Naive B cell (primary cell): ENCODE results near the gene MUC4. TPM values are rescaled to one million over a fixed set of nuclear protein-coding genes. Genes with fewer than 3 reads are reported as not detected.
A peak's percentile ranks its signal among the peaks of the same experiment; 100 is the strongest.
"Not testable (repeated sequence)": the region's sequence is repeated elsewhere in the genome, so short reads cannot be mapped to it uniquely, and the experiment has no call there.

ENCODE experiments used
- ATAC-seq, 2 donors: fragments of 150-1000 bp; cut with Tn5 transposase; 2 replicates each; pipeline ENCODE4 v1.10.0; 2021; ENCODE audit warnings: low read depth in 2 of 2, mild to moderate bottlenecking in 2 of 2, moderate library complexity in 2 of 2
- DNase-seq: peaks from one replicate; pipeline ENCODE4 v3.0.0; 2022
- H3K27ac Mint-ChIP-seq, 6 donors: one replicate each; pipeline ENCODE4 v1.8.0; 2020 to 2022; ENCODE audit warnings: mild to moderate bottlenecking in 6 of 6, mixed read lengths in 6 of 6, moderate library complexity in 5 of 6, inconsistent platforms in 2 of 6
- H3K27me3 Mint-ChIP-seq, 3 donors: one replicate each; pipeline ENCODE4 v1.8.0; 2021 to 2022; ENCODE audit warnings: mixed read lengths in 3 of 3, mild to moderate bottlenecking in 1 of 3
- H3K36me3 Mint-ChIP-seq, 2 donors: one replicate each; pipeline ENCODE4 v1.8.0; 2020 to 2022; ENCODE audit warnings: mixed read lengths in 2 of 2, inconsistent platforms in 1 of 2, mild to moderate bottlenecking in 1 of 2
- H3K4me1 Mint-ChIP-seq, 3 donors: one replicate each; pipeline ENCODE4 v1.8.0; 2020 to 2022; ENCODE audit warnings: mixed read lengths in 3 of 3, inconsistent platforms in 1 of 3, mild to moderate bottlenecking in 1 of 3, moderate library complexity in 1 of 3
- H3K4me3 Mint-ChIP-seq, 8 donors: one replicate each; pipeline ENCODE4 v1.8.0; 2020 to 2022; ENCODE audit warnings: mild to moderate bottlenecking in 8 of 8, mixed read lengths in 8 of 8, moderate library complexity in 8 of 8, inconsistent platforms in 2 of 8
- H3K9me3 Mint-ChIP-seq, 7 donors: one replicate each; pipeline ENCODE4 v1.8.0; 2020 to 2022; ENCODE audit warnings: mixed read lengths in 7 of 7, mild to moderate bottlenecking in 5 of 7, inconsistent platforms in 2 of 7, moderate library complexity in 1 of 7
- polyA plus RNA-seq, 6 donors: library from polyadenylated mRNA; unstranded; fragments of 300-500 nt; fragmentation: Illumina TruSeq; gene quantifications; one replicate each; pipeline ENCODE4 v1.2.3, GENCODE V29; 2021; ENCODE audit warnings: low read depth in 6 of 6

Gene MUC4
- polyA plus RNA-seq, 6 donors from 2014 or later: 0.03 to 0.19 (median 0.07) TPM; not detected in 1

GRCh38 chr3:195825191-195825588, 13.5 kb upstream of the MUC4 start:
- Mint-ChIP-seq H3K9me3 (no peaks in the 10 kb centered on the region), H3K4me3 (no peak overlapping the region), H3K4me1 (no peaks in the 10 kb centered on the region), H3K27ac (no peak overlapping the region), H3K36me3 (no peaks in the 10 kb centered on the region), H3K27me3 (peaks cover 4 to 24% (median 20%) of the 10 kb centered on the region in 3 donors)
- ATAC-seq (no peak), DNase-seq (no peak)

DNA sequence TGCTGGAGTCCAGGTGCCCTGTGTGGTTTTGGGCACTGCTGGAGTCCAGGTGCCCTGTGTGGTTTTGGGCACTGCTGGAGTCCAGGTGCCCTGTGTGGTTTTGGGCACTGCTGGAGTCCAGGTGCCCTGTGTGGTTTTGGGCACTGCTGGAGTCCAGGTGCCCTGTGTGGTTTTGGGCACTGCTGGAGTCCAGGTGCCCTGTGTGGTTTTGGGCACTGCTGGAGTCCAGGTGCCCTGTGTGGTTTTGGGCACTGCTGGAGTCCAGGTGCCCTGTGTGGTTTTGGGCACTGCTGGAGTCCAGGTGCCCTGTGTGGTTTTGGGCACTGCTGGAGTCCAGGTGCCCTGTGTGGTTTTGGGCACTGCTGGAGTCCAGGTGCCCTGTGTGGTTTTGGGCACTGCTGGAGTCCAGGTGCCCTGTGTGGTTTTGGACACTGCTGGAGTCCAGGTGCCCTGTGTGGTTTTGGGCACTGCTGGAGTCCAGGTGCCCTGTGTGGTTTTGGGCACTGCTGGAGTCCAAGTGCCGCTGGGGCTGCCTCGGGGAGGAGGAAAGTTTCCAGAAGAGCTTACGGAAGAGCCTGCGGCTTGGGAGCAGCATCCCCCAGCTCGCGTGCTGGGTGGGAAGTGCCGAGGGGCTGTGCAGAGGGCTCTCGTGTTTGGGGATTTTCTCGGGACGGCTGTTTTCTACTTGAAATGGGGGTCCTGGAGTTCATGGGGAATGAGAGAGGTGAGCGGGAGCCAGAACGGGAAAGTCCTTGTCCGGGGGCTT, 12.9 kb upstream of the MUC4 start:
- not testable (repeated sequence) for H3K27ac Mint-ChIP-seq, H3K9me3 Mint-ChIP-seq, H3K36me3 Mint-ChIP-seq, ATAC-seq, DNase-seq, H3K4me3 Mint-ChIP-seq, H3K4me1 Mint-ChIP-seq
- peaks cover 4 to 24% (median 20%) of the 10 kb centered on the region in 3 donors for H3K27me3 Mint-ChIP-seq

GRCh38 chr3:195823999-195824398, 12.3 kb upstream of the MUC4 start:
- ATAC-seq (no peak), DNase-seq (no peak)
- Mint-ChIP-seq H3K36me3 (no peaks in the 10 kb centered on the region), H3K9me3 (no peaks in the 10 kb centered on the region), H3K4me1 (no peaks in the 10 kb centered on the region), H3K27me3 (peaks cover 4 to 24% (median 20%) of the 10 kb centered on the region in 3 donors), H3K27ac (peak overlapping the region in 1 of 6 donors; percentile 21), H3K4me3 (no peak overlapping the region)

GRCh38 chr3:195823280-195823679, 11.6 kb upstream of the MUC4 start:
- H3K27ac Mint-ChIP-seq: no peak overlapping the region
- H3K4me3 Mint-ChIP-seq: no peak overlapping the region
- H3K27me3 Mint-ChIP-seq: peaks cover 4 to 24% (median 20%) of the 10 kb centered on the region in 3 donors

DNA sequence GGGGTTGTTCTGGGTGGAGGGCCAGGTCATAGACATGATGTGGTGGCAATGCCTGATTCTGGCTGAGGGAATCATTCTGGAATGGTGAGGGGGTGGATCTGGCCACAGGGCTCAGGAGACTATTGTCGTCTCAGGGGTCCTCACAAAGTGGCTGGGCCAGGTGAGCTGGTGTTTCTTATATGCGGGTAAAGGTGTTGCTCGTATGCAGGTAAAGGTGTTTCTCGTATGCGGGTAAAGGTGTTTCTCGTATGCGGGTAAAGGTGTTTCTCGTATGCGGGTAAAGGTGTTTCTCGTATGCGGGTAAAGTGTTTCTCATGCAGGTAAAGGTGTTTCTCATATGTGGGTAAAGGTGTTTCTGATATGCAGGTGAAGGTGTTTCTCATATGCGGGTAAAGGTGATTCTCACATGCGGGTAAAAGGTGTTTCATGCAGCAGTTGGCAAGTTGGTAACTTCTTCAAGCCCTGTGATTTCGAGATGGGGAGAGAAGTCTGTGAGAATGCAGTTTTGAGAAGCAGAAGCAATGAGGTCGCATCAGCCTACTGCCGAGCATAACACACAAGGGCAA, 10.5 kb upstream of the MUC4 start:
- H3K9me3 Mint-ChIP-seq: no peaks in the 10 kb centered on the region
- no peaks in the 10 kb centered on the region for H3K4me1 Mint-ChIP-seq
- H3K27me3 Mint-ChIP-seq: peaks cover 4 to 24% (median 20%) of the 10 kb centered on the region in 3 donors
- no peak overlapping the region for H3K4me3 Mint-ChIP-seq
- no peak for ATAC-seq
- peak overlapping the region in 1 of 6 donors; percentile 17 for H3K27ac Mint-ChIP-seq
- DNase-seq: no peak
- no peaks in the 10 kb centered on the region for H3K36me3 Mint-ChIP-seq

More at GRCh38 chr3:195823280-195823679, 11.6 kb upstream of the MUC4 start:
- DNase-seq: no peak
- no peak for ATAC-seq
- H3K4me1 Mint-ChIP-seq: no peaks in the 10 kb centered on the region
- no peaks in the 10 kb centered on the region for H3K9me3 Mint-ChIP-seq
- H3K36me3 Mint-ChIP-seq: no peaks in the 10 kb centered on the region

DNA sequence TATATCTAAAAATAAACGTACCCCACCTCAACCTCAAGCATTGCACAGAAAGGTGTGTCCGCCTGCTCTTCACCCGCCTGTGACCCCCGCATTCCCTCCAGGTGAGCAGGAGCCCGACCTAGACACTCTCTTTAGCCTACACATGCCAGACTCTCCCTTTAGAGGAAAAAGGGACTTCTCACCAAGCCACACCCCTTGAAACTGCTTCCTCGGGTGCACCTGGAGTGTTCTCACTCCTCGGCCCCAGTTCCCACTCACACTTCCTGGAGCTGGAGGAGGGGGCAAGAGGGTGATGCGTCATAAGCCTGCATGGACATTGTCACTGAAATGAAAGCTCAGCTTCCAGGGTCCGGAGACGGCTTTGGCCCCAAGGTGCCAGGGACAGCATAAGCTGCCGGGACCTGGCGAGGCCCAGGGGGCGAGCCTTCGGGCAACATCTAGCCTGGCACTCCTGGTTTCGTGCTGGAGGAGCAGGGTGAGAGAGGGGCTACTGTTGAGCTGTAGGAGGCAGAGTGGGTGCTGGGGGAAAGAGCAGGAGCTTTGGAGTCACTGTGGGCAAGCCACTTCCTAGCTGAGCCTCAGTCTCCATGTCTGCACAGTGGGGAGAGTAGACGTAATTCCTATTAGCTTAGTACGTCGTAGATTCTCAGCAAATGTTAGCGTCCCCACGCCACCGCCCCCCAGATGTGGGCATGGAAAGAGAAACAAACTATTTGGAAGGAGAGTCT, 9.8 kb upstream of the MUC4 start:
- DNase-seq: no peak
- H3K4me3 Mint-ChIP-seq: no peak overlapping the region
- H3K27ac Mint-ChIP-seq: peak overlapping the region in 1 of 6 donors; percentile 17
- H3K36me3 Mint-ChIP-seq: no peaks in the 10 kb centered on the region
- no peaks in the 10 kb centered on the region for H3K9me3 Mint-ChIP-seq
- no peaks in the 10 kb centered on the region for H3K4me1 Mint-ChIP-seq
- no peak for ATAC-seq
- peaks cover 4 to 24% (median 20%) of the 10 kb centered on the region in 3 donors for H3K27me3 Mint-ChIP-seq

DNA sequence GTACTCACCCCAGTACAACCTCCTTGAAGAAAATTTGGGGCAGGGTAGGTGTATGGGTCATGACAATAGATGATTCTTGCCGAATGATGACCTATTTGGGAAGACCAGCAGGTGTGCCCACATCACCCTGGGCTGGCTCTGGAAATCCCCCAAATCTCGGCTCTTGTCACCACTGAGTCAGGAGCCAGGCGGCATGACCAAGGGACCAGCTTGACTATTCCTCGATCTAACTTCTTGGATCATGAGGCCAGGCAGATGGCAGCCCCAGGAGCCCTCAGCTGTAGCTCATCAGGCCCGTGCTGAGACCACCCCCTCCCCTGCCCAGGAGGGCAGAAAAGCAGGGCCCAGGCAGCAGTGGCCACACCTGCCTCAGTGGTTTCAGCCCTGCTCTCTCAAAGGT, 9.2 kb upstream of the MUC4 start:
- no peak for ATAC-seq
- H3K4me1 Mint-ChIP-seq: no peaks in the 10 kb centered on the region
- H3K36me3 Mint-ChIP-seq: no peaks in the 10 kb centered on the region
- H3K27me3 Mint-ChIP-seq: peaks cover 4 to 24% (median 20%) of the 10 kb centered on the region in 3 donors
- no peaks in the 10 kb centered on the region for H3K9me3 Mint-ChIP-seq
- H3K27ac Mint-ChIP-seq: no peak overlapping the region
- no peak for DNase-seq
- no peak overlapping the region for H3K4me3 Mint-ChIP-seq

- H3K4me3 Mint-ChIP-seq: no peak overlapping the region
- ATAC-seq (no peak), DNase-seq (no peak)
- no peak overlapping the region for H3K27ac Mint-ChIP-seq
- H3K4me1 Mint-ChIP-seq: no peaks in the 10 kb centered on the region
- H3K9me3 Mint-ChIP-seq: no peaks in the 10 kb centered on the region
- H3K27me3 Mint-ChIP-seq: peaks cover 4 to 24% (median 20%) of the 10 kb centered on the region in 3 donors
- H3K36me3 Mint-ChIP-seq: no peaks in the 10 kb centered on the region
Measured at GRCh38 chr3:195820186-195820585, 8.5 kb upstream of the MUC4 start.

GRCh38 chr3:195818301-195818700, 6.6 kb upstream of the MUC4 start:
- peaks cover 9 to 25% (median 23%) of the 10 kb centered on the region in 3 donors for H3K27me3 Mint-ChIP-seq
- DNase-seq: no peak
- H3K36me3 Mint-ChIP-seq: no peaks in the 10 kb centered on the region
- no peak overlapping the region for H3K4me3 Mint-ChIP-seq
- ATAC-seq: no peak
- H3K27ac Mint-ChIP-seq: no peak overlapping the region
- no peaks in the 10 kb centered on the region for H3K9me3 Mint-ChIP-seq
- H3K4me1 Mint-ChIP-seq: no peaks in the 10 kb centered on the region

DNA sequence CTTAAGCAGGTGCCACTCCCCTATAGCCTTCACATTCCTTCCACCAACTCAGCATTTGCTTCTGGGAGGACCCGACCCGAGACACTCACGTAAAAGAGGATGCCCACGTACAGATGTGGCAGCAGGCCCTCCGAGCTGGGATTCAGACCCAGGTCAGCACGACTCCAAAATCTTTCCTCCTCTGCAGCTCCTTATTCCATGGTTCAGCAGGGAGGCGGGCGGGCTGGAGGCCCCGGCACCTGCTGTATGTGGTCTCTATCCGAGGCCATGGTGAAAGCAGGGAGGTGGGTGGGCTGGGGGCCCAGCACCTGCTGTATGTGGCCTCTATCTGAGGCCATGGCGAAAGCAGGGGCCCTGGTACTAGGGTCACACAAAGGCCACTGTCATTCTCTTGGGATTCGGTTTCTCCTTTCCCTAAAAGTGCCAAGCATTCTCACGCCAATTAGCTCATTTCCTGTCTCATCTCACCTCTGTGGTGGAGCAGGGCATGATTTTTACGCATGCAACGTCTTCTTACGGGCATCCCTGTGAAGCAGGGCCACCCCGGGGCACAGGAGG, 5.9 kb upstream of the MUC4 start:
- no peak overlapping the region for H3K27ac Mint-ChIP-seq
- H3K4me1 Mint-ChIP-seq: no peaks in the 10 kb centered on the region
- no peak for ATAC-seq
- H3K36me3 Mint-ChIP-seq: no peaks in the 10 kb centered on the region
- H3K4me3 Mint-ChIP-seq: no peak overlapping the region
- peaks cover 9 to 29% (median 21%) of the 10 kb centered on the region in 3 donors for H3K27me3 Mint-ChIP-seq
- no peak for DNase-seq
- no peaks in the 10 kb centered on the region for H3K9me3 Mint-ChIP-seq

GRCh38 chr3:195816276-195816913, 4.7 kb upstream of the MUC4 start:
- not testable (repeated sequence) for H3K4me1 Mint-ChIP-seq, H3K27ac Mint-ChIP-seq, DNase-seq, ATAC-seq, H3K9me3 Mint-ChIP-seq, H3K4me3 Mint-ChIP-seq, H3K36me3 Mint-ChIP-seq
- peaks cover 13 to 29% (median 23%) of the 10 kb centered on the region in 3 donors for H3K27me3 Mint-ChIP-seq

DNA sequence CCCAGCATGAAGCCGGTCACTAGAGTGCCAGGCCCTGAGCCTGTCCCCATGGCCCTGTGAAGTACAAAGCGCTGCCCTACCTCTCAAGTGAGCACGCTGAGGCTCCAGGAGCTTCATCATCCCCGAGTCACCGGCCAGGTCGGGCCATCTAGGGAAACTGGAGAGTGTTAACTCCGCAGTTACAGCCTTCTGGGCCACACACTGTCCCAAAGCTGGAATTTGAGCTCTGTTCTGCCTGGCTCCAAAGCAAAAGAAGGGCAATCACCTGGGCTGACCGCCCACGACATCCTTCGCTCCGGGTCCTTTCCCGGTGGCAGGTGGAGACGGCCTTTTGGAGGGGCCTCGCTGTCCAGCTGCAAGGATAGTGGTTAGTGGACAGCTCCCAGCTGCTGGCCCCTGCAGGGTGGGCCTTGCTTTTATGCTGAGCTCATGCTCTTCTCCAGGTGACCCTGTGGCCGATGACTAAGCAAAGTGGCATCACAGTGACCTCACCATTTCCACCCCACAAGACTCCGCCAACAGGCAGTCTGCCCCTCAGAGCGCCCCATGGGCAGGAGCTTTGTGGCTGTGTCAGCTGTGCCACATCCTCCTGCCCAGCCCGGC, 3.5 kb upstream of the MUC4 start:
- Mint-ChIP-seq H3K27ac (no peak overlapping the region), H3K4me3 (no peak overlapping the region), H3K36me3 (peaks cover 0 to 8% of the 10 kb centered on the region in 2 donors), H3K27me3 (peaks cover 18 to 36% (median 32%) of the 10 kb centered on the region in 3 donors), H3K4me1 (peaks cover 0 to 4% (median 0%) of the 10 kb centered on the region in 3 donors), H3K9me3 (no peaks in the 10 kb centered on the region)
- ATAC-seq (no peak), DNase-seq (no peak)
